Left ventricle myocardium inferior (tissue), 1 donor: ENCODE data around the gene PCDH15. TPM values are rescaled to one million over a fixed set of nuclear protein-coding genes. Genes with fewer than 3 reads are reported as not detected.

ENCODE experiments used
- DNase-seq: peaks from one replicate; pipeline ENCODE4 v3.0.0-alpha.2; 2020
- H3K27ac ChIP-seq: fragments of 200-600 bp; replicated peaks from 2 replicates; pipeline ENCODE4 v1.8.0; 2021
- H3K27me3 ChIP-seq: fragments of 200-600 bp; 2 replicates; pipeline ENCODE4 v1.8.0; 2021; ENCODE audit warnings: low read depth
- H3K36me3 ChIP-seq: fragments of 200-600 bp; 2 replicates; pipeline ENCODE4 v1.8.0; 2021
- H3K4me1 ChIP-seq: fragments of 200-600 bp; 2 replicates; pipeline ENCODE4 v1.8.0; 2021
- H3K4me3 ChIP-seq: fragments of 200-600 bp; 2 replicates; pipeline ENCODE4 v1.8.0; 2021; ENCODE audit warnings: mild to moderate bottlenecking, moderate library complexity
- H3K9me3 ChIP-seq: fragments of 200-600 bp; replicated peaks from 2 replicates; pipeline ENCODE4 v1.8.0; 2021
- intact Hi-C: fragments of 100-400 bp; cut with micrococcal nuclease; formaldehyde crosslinking; loops from one replicate; pipeline ENCODE4 v1.11.0; 2022
- total RNA-seq: library from RNA; stranded (reverse); fragmentation: NEBNext Ultra II Directional; extraction: Animal tissue kit (Norgen Biotek cat#: 25700); gene quantifications from one replicate; pipeline ENCODE4 v1.2.1, GENCODE V29; 2021
- TF ChIP-seq, protein P1 (sequence below): fragments of 200-600 bp; IDR thresholded peaks from 2 replicates; pipeline ENCODE4 v1.8.0; 2021; ENCODE audit warnings: antibody characterized with exemption, mild to moderate bottlenecking, borderline replicate concordance
- donor health status: DM: no; HTN: yes; CAD: no; lungs with severe emphysema.

PCDH15 gene
- total RNA-seq, 1 donor from 2014 or later: 0.19 TPM

DNA sequence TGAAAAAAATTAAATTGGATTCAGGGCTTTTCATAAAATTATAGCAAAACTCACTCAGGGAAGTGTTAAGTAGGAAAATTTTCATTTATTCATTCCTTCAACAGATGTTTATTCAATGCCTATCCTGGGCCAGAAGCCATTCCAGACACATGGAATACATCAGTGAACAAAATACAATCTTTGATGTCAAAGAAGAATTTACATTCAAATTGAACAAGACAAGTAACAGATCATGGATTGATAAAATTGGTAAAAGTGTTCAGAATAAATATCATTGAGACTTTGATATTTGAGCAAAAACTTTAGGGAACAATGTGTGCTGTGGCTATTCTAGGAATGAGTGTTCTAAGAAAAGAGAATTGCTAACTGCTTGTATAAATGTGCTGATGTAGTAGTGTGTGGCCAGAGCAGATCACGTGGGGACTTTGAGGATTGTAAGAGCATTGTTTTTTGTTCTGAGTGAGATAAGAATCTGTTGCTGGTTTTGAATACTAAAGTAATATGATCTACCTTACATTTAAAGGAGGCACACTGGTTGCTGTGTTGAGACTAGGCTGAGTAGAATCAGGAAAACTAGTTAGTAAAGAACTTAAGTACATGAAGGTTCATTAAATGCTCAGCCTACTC, 957.2 kb downstream of the PCDH15 start:
- TF ChIP-seq, protein P1, sequence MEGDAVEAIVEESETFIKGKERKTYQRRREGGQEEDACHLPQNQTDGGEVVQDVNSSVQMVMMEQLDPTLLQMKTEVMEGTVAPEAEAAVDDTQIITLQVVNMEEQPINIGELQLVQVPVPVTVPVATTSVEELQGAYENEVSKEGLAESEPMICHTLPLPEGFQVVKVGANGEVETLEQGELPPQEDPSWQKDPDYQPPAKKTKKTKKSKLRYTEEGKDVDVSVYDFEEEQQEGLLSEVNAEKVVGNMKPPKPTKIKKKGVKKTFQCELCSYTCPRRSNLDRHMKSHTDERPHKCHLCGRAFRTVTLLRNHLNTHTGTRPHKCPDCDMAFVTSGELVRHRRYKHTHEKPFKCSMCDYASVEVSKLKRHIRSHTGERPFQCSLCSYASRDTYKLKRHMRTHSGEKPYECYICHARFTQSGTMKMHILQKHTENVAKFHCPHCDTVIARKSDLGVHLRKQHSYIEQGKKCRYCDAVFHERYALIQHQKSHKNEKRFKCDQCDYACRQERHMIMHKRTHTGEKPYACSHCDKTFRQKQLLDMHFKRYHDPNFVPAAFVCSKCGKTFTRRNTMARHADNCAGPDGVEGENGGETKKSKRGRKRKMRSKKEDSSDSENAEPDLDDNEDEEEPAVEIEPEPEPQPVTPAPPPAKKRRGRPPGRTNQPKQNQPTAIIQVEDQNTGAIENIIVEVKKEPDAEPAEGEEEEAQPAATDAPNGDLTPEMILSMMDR: no peak
- Histone ChIP-seq H3K36me3 (no peaks in the 10 kb centered on the region), H3K9me3 (no peaks in the 10 kb centered on the region), H3K4me3 (no peak overlapping the region), H3K27ac (no peak overlapping the region), H3K4me1 (no peaks in the 10 kb centered on the region), H3K27me3 (no peaks in the 10 kb centered on the region)
- no peak for DNase-seq
- intact Hi-C loops: no loop called here

DNA sequence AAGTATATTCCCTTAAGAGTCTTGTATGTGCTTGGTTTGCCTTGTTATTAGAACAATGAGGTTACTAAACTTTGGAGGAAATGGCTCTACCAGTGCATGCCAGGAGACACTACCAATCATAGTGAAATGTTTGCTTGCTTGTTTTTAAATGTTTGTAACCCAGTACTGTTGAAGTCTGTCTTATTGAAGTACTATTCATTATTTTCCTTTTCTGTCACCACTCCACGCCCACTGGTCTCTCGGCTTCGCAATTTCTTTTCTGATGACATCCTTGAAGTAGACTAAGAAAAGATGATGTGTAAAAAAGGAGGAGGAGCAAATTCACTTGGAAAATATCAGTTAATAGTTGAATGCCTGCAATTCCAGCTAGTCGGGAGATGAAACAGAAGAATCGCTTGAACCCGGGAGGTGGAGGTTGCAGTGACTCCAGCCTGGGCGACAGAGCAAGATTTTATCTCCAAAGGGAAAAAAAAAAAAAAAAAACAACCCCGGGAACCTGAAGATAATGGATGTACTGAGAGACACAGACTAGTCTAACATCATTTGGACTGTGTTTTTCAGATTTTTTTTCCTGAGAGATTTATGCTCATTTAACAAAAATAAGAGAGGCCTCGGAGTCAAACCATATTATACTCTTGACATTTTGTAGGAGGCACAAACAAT, 959.4 kb downstream of the PCDH15 start:
- Histone ChIP-seq H3K4me3 (no peak overlapping the region), H3K9me3 (no peaks in the 10 kb centered on the region), H3K27ac (no peak overlapping the region), H3K4me1 (no peaks in the 10 kb centered on the region), H3K36me3 (no peaks in the 10 kb centered on the region), H3K27me3 (no peaks in the 10 kb centered on the region)
- DNase-seq: no peak
- intact Hi-C loops: no loop called here
- TF ChIP-seq, protein P1: no peak

GRCh38 chr10:53840653-53841052, 960.4 kb downstream of the PCDH15 start:
- Histone ChIP-seq H3K36me3 (no peaks in the 10 kb centered on the region), H3K9me3 (no peaks in the 10 kb centered on the region), H3K4me3 (no peak overlapping the region), H3K27ac (no peak overlapping the region), H3K4me1 (no peaks in the 10 kb centered on the region), H3K27me3 (no peaks in the 10 kb centered on the region)
- intact Hi-C loops: no loop called here
- DNase-seq: no peak
- TF ChIP-seq, protein P1: no peak

DNA sequence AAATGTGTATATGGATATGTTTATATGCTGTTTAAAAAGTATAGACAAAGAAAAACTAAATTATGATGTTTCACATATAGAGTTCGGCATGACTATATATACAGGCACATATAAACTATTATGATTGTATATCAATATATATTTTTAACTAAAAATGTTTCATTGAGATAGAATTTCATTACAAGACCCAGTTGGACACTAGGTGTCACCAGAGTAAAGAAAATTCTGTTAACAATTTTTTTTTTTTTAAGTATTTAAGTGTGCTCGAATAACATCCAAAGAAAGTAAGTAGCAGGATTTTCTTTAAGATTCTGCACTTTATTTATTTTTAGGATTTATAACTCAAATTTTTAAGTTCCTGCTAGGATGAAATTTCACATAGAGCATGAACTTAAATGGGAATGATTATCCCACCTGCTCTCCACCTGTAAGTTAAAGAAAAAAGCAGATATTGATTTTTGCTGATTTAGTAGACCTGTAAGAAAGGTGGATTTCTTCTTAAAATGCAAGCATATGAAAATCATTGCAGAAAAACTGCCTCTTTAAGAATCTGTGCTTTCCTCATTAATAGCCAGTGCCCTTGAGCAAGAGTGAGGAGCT, 961.5 kb downstream of the PCDH15 start:
- Histone ChIP-seq H3K27ac (no peak overlapping the region), H3K36me3 (no peaks in the 10 kb centered on the region), H3K4me3 (no peak overlapping the region), H3K9me3 (no peaks in the 10 kb centered on the region), H3K4me1 (no peaks in the 10 kb centered on the region), H3K27me3 (no peaks in the 10 kb centered on the region)
- TF ChIP-seq, protein P1: peak; percentile 40
- intact Hi-C loops: no loop called here
- no peak for DNase-seq

- Histone ChIP-seq H3K36me3 (no peaks in the 10 kb centered on the region), H3K4me3 (no peak overlapping the region), H3K27me3 (no peaks in the 10 kb centered on the region), H3K9me3 (no peaks in the 10 kb centered on the region), H3K27ac (no peak overlapping the region), H3K4me1 (no peaks in the 10 kb centered on the region)
- TF ChIP-seq, protein P1: no peak
- DNase-seq: no peak
- intact Hi-C loops: no loop called here
Observed at GRCh38 chr10:53836638-53837037, 964.4 kb downstream of the PCDH15 start.
